HG03469 (cell line): Measurements from ENCODE around the gene GNA15.
"Not testable (repeated sequence)": the region's sequence is repeated elsewhere in the genome, so short reads cannot be mapped to it uniquely, and the experiment has no call there.

Source experiments
- ATAC-seq: cut with Tn5 transposase; IDR thresholded peaks from one replicate; pipeline ENCODE4 v1.9.1; 2021; ENCODE audit warnings: mild to moderate bottlenecking, moderate library complexity, moderate number of reproducible peaks; ENCODE audit not compliant: unreplicated experiment

The GNA15 gene

GRCh38 chr19:3171894-3172672, 36.2 kb downstream of the GNA15 start:
- ATAC-seq, result no peak

- not testable (repeated sequence) for ATAC-seq
Observed at GRCh38 chr19:3172673-3173000, 36.8 kb downstream of the GNA15 start.

GRCh38 chr19:3175781-3176714, 40.2 kb downstream of the GNA15 start:
- ATAC-seq, result no peak

GRCh38 chr19:3176715-3177501, 41.1 kb downstream of the GNA15 start:
- ATAC-seq, result no peak

- no peak for ATAC-seq
Observed at GRCh38 chr19:3178377-3178972, 42.6 kb downstream of the GNA15 start, which contains the start of gene S1PR4. TSS of gene S1PR4 (plus strand) at chr19:3178769. CDS start at chr19:3178793, 24 bp downstream.

- no peak for ATAC-seq
Observed at GRCh38 chr19:3178973-3179738, 43.3 kb downstream of the GNA15 start.

GRCh38 chr19:3179739-3180293, 44.0 kb downstream of the GNA15 start:
- no peak for ATAC-seq

- no peak for ATAC-seq
Observed at GRCh38 chr19:3183721-3184641, 48.1 kb downstream of the GNA15 start.

GRCh38 chr19:3184847-3185460, 49.1 kb downstream of the GNA15 start:
- peak; percentile 7 for ATAC-seq

GRCh38 chr19:3185461-3186159, 49.8 kb downstream of the GNA15 start, which contains the start of gene NCLN:
TSS of gene NCLN (plus strand) at chr19:3185930. CDS start at chr19:3186031, 101 bp downstream.
- peak; percentile 50 for ATAC-seq

- ATAC-seq, result peak; percentile 20
Observed at GRCh38 chr19:3186160-3186688, 50.4 kb downstream of the GNA15 start.

GRCh38 chr19:3186891-3187661, 51.2 kb downstream of the GNA15 start:
- ATAC-seq, result no peak

- ATAC-seq, result no peak
Observed at GRCh38 chr19:3187662-3188511, 52.1 kb downstream of the GNA15 start.

- no peak for ATAC-seq
Observed at GRCh38 chr19:3188627-3189596, 53.1 kb downstream of the GNA15 start.
